ENCODE measurements around the gene EXD2. TPM values are rescaled to one million over a fixed set of nuclear protein-coding genes. Genes with fewer than 3 reads are reported as not detected.

The EXD2 gene
- total and polyA plus RNA-seq, 10 of the 15 experiments (the other 5 are each of a cell fraction or from before 2014, with no cell fraction given), result 1.0 to 12.4 (median 4.6) TPM

DNA sequence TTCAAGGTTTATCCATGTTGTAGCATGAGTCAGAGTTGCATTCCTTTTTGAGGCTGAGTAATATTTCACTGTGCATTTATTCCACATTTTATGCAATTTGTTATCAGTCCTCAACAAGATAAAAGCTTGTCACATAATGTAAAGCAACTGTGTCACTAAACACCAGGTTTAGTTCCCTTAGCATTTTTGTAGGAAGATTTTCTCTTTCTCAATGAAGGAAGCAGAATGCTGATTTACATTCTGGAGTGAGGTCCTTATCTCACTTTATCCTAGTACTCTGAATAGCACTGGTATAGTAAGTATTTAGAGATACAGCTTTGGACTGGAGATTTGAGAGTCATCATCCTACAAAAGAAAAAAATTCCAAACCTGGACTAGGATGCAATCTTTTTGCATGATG is 9.8 kb upstream of the EXD2 start:
- ChIA-PET CTCF (no interaction called here), RAD21 (ENCODE audit: unreplicated experiment) (interaction anchor here (0.6 kb wide), 1 partner anchor 284 kb away, joined by 3 read pairs; no protein-coding TSS in a partner anchor), SMC1A (ENCODE audit: uncharacterized antibody, unreplicated experiment) (no interaction called here), POLR2A (no interaction called here)
- intact Hi-C loops (cut with micrococcal nuclease; ENCODE audit: unreplicated experiment), result no loop called here
- no peak overlapping the region for H3K27ac ChIP-seq (ENCODE audit: control insufficient read depth, insufficient read depth)
- no peak for DNase-seq (ENCODE audit: low read depth, low spot score)
- in situ Hi-C loops (cut with MboI), result no loop called here
- H3K36me3 ChIP-seq (ENCODE audit: control insufficient read depth in 2 of 2, insufficient read depth in 2 of 2, low read length in 1 of 2), result no peaks in the 10 kb centered on the region
- no peaks in the 10 kb centered on the region for H3K79me2 ChIP-seq (ENCODE audit: control insufficient read depth, insufficient read depth, low read length)
- no peaks in the 10 kb centered on the region for H3K4me1 ChIP-seq (ENCODE audit: control insufficient read depth, insufficient read depth, low read length)
- H3K9ac ChIP-seq (ENCODE audit: control insufficient read depth, insufficient read depth, low read length), result no peak overlapping the region
- no peak overlapping the region for H3K4me3 ChIP-seq
- no peak overlapping the region for H3K4me2 ChIP-seq (ENCODE audit: control insufficient read depth, insufficient read depth)
- no peaks in the 10 kb centered on the region for H3K9me3 ChIP-seq (replicated peaks; ENCODE audit: control insufficient read depth, insufficient read depth, low read length)
- FAIRE-seq, result no peak
- no TSS peak for BruUV-seq (replicated peaks)
- no peaks in the 10 kb centered on the region for H3K27me3 ChIP-seq (replicated peaks in 1 of 2; ENCODE audit: control insufficient read depth in 2 of 2, insufficient read depth in 2 of 2, low read length in 1 of 2)
- no peak overlapping the region for H2AFZ ChIP-seq (ENCODE audit: control insufficient read depth, low read depth, low read length)
- no peak for ATAC-seq
- H4K20me1 ChIP-seq (ENCODE audit: control insufficient read depth, insufficient read depth), result no peaks in the 10 kb centered on the region
- TF ChIP-seq, protein P1, sequence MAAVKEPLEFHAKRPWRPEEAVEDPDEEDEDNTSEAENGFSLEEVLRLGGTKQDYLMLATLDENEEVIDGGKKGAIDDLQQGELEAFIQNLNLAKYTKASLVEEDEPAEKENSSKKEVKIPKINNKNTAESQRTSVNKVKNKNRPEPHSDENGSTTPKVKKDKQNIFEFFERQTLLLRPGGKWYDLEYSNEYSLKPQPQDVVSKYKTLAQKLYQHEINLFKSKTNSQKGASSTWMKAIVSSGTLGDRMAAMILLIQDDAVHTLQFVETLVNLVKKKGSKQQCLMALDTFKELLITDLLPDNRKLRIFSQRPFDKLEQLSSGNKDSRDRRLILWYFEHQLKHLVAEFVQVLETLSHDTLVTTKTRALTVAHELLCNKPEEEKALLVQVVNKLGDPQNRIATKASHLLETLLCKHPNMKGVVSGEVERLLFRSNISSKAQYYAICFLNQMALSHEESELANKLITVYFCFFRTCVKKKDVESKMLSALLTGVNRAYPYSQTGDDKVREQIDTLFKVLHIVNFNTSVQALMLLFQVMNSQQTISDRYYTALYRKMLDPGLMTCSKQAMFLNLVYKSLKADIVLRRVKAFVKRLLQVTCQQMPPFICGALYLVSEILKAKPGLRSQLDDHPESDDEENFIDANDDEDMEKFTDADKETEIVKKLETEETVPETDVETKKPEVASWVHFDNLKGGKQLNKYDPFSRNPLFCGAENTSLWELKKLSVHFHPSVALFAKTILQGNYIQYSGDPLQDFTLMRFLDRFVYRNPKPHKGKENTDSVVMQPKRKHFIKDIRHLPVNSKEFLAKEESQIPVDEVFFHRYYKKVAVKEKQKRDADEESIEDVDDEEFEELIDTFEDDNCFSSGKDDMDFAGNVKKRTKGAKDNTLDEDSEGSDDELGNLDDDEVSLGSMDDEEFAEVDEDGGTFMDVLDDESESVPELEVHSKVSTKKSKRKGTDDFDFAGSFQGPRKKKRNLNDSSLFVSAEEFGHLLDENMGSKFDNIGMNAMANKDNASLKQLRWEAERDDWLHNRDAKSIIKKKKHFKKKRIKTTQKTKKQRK (IDR thresholded peaks at IDR 0.05; ENCODE audit: low read depth, low read length), result no peak
- no peak for TF ChIP-seq NFXL1 (IDR thresholded peaks at IDR 0.05; ENCODE audit: borderline replicate concordance)
- TF ChIP-seq, protein P2, sequence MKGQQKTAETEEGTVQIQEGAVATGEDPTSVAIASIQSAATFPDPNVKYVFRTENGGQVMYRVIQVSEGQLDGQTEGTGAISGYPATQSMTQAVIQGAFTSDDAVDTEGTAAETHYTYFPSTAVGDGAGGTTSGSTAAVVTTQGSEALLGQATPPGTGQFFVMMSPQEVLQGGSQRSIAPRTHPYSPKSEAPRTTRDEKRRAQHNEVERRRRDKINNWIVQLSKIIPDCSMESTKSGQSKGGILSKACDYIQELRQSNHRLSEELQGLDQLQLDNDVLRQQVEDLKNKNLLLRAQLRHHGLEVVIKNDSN (IDR thresholded peaks at IDR 0.05; ENCODE audit: borderline replicate concordance, extremely low read length, insufficient read depth, low read depth, low read length), result no peak
- TF ChIP-seq, protein P3, sequence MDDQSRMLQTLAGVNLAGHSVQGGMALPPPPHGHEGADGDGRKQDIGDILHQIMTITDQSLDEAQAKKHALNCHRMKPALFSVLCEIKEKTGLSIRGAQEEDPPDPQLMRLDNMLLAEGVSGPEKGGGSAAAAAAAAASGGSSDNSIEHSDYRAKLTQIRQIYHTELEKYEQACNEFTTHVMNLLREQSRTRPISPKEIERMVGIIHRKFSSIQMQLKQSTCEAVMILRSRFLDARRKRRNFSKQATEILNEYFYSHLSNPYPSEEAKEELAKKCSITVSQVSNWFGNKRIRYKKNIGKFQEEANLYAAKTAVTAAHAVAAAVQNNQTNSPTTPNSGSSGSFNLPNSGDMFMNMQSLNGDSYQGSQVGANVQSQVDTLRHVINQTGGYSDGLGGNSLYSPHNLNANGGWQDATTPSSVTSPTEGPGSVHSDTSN (IDR thresholded peaks at IDR 0.05; ENCODE audit: insufficient replicate concordance, low read depth, low read length), result no peak
- TF ChIP-seq, protein P4, sequence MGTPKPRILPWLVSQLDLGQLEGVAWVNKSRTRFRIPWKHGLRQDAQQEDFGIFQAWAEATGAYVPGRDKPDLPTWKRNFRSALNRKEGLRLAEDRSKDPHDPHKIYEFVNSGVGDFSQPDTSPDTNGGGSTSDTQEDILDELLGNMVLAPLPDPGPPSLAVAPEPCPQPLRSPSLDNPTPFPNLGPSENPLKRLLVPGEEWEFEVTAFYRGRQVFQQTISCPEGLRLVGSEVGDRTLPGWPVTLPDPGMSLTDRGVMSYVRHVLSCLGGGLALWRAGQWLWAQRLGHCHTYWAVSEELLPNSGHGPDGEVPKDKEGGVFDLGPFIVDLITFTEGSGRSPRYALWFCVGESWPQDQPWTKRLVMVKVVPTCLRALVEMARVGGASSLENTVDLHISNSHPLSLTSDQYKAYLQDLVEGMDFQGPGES (IDR thresholded peaks at IDR 0.05), result no peak
- no peak for TF ChIP-seq SP1 (IDR thresholded peaks at IDR 0.05; ENCODE audit: low read depth, low read length)
- no peak for TF ChIP-seq KLF5 (IDR thresholded peaks at IDR 0.05; ENCODE audit: partially characterized antibody)
- TF ChIP-seq ZZZ3 (IDR thresholded peaks at IDR 0.05; ENCODE audit: control insufficient read depth, insufficient read length, low read depth), result no peak
- no peak for TF ChIP-seq CREB1 (IDR thresholded peaks at IDR 0.05; ENCODE audit: low read depth)
- TF ChIP-seq CHD4 (IDR thresholded peaks at IDR 0.05), result no peak
- TF ChIP-seq BRCA1 (IDR thresholded peaks at IDR 0.05; ENCODE audit: low read depth, low read length), result no peak
- TF ChIP-seq, protein P5, sequence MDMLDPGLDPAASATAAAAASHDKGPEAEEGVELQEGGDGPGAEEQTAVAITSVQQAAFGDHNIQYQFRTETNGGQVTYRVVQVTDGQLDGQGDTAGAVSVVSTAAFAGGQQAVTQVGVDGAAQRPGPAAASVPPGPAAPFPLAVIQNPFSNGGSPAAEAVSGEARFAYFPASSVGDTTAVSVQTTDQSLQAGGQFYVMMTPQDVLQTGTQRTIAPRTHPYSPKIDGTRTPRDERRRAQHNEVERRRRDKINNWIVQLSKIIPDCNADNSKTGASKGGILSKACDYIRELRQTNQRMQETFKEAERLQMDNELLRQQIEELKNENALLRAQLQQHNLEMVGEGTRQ (IDR thresholded peaks at IDR 0.05; ENCODE audit: borderline replicate concordance, low read depth, low read length), result no peak
- no peak for TF ChIP-seq POLR2AphosphoS2 (IDR thresholded peaks at IDR 0.05; ENCODE audit: low read depth, low read length)
- TF ChIP-seq IKZF1 (conservative IDR thresholded peaks at IDR 0.05), result no peak
- no peak for TF ChIP-seq CREM (IDR thresholded peaks at IDR 0.05; ENCODE audit: low read depth)
